ENCODE measurements around the gene ERICH2. TPM values are rescaled to one million over a fixed set of nuclear protein-coding genes. Genes with fewer than 3 reads are reported as not detected.
"Not testable (repeated sequence)": the region's sequence is repeated elsewhere in the genome, so short reads cannot be mapped to it uniquely, and the experiment has no call there.

ERICH2 gene
- total RNA-seq, 1 donor from 2014 or later: 0.94 TPM

DNA sequence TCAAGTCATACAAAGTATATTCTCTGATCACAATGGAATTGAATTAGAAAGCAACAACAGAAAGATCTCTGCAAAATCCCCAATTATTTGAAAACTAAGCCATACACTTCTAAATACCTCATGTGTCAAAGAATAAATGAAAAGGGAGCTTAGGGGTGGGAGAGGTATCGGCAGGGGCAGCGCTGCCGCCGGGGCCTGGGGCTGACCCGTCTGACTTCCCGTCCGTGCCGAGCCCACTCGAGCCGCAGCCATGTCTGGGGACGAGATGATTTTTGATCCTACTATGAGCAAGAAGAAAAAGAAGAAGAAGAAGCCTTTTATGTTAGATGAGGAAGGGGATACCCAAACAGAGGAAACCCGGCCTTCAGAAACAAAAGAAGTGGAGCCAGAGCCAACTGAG is 18.6 kb upstream of the ERICH2 start:
- intact Hi-C loops (cut with DNase I); DNase-seq: not testable (repeated sequence)
- peak; percentile 46 for ATAC-seq (ENCODE audit: poor library complexity)

DNA sequence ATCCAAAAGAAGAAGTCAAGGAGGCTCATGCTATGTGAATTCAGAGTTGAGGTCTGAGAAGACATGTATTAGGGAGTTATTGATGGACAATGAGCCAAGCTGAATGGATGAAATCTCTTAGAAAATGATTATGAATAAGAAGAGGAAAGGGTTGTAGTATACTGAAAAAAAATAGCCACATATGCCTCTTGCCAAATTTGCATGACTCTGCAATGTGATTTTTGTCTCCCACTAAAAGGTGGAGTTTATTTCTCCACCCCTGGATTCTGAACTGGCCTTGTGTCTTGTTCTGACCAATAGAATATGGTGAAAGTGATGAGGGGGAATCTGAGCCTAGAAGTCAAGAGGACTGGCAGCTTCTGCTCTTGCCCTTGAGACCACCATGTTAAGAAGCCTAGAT is 8.6 kb upstream of the ERICH2 start:
- no peak for ATAC-seq (ENCODE audit: poor library complexity)
- intact Hi-C loops (cut with DNase I): no loop called here
- no peak for DNase-seq

DNA sequence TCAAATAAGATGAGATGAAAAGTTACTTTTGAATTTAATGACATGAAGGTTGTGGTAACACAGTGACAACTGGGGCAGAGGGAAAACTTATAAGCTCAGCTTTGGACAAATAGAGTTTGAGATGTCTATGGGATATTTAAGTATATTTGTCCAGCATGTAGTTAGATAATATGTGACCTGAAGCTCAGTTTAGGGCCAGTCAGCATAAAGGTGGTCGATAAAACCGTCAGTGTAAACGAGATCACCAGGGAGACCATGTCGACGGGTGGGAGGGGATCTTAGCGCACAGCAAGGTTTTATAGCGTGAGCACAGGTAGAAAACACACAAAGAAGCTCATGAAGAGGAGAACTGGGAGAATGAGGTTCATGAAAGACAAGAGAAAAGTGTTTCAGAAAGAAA is 7.4 kb upstream of the ERICH2 start:
- ATAC-seq (ENCODE audit: poor library complexity): no peak
- intact Hi-C loops (cut with DNase I): no loop called here

GRCh38 chr2:170763232-170763631 is 6.9 kb upstream of the ERICH2 start:
- no peak for DNase-seq
- intact Hi-C loops (cut with DNase I): no loop called here
- no peak for ATAC-seq (ENCODE audit: poor library complexity)

More for the DNA sequence above, 7.4 kb upstream of the ERICH2 start:
- no peak for DNase-seq

DNA sequence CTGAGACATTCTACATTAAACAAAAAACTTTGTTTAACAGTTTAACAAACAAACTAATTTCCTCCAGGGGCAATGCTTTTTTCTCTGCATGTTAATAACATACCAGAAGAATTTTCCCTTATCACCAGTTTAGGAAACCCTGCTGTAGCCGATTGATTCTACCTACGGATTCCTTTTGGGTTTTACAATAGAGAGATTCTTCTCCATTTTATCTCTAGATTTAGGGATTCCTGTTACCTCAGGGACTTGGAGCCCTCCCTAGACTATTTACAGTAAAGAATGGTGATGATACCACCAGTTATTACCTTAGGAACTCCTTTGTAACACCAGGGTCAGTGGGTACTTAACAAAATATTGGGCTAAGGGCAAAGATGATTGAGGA is 5.3 kb upstream of the ERICH2 start:
- no peak for ATAC-seq (ENCODE audit: poor library complexity)
- intact Hi-C loops (cut with DNase I): no loop called here

GRCh38 chr2:170766693-170767092 is 3.5 kb upstream of the ERICH2 start:
- no peak for ATAC-seq (ENCODE audit: poor library complexity)
- DNase-seq: no peak
- intact Hi-C loops (cut with DNase I): no loop called here

More for the DNA sequence above, 5.3 kb upstream of the ERICH2 start:
- DNase-seq: no peak

- peak; percentile 99 for ATAC-seq (ENCODE audit: poor library complexity)
- peak; percentile 86 for DNase-seq
- intact Hi-C loops (cut with DNase I): no loop called here
These were observed 635 bp downstream of the ERICH2 start for GRCh38 chr2:170770606-170771420.

- ATAC-seq (ENCODE audit: poor library complexity) (no peak), DNase-seq (no peak)
- intact Hi-C loops (cut with DNase I): no loop called here
These were observed 1.3 kb downstream of the ERICH2 start for GRCh38 chr2:170771421-170771937.

DNA sequence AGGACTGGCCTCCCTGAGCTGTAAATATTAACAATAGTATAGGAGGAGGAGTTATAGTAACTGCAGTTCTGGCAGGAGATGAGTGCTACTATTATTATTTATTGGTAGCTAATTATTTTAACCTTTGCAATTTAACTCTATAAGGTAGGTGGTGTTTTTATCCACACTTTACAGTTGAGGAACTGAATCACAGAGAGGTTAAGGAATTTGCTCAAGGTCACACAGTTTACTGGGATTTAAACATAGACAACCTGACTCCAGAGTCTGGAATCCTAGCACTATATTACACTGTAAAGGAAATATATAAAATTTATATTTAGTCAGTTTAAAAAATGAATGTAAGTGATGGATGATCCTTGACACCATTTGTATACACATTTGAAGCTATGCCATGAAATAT is 2.1 kb downstream of the ERICH2 start:
- intact Hi-C loops (cut with DNase I): no loop called here
- DNase-seq (no peak), ATAC-seq (ENCODE audit: poor library complexity) (no peak)

- DNase-seq: no peak
- intact Hi-C loops (cut with DNase I): no loop called here
- ATAC-seq (ENCODE audit: poor library complexity): no peak
These were observed 3.9 kb downstream of the ERICH2 start for GRCh38 chr2:170774074-170774473.

GRCh38 chr2:170778900-170779299 is 8.7 kb downstream of the ERICH2 start:
- ATAC-seq (ENCODE audit: poor library complexity) (no peak), DNase-seq (no peak)
- intact Hi-C loops (cut with DNase I): no loop called here

- no peak for DNase-seq
- intact Hi-C loops (cut with DNase I): no loop called here
- no peak for ATAC-seq (ENCODE audit: poor library complexity)
These were observed 9.1 kb downstream of the ERICH2 start for GRCh38 chr2:170779304-170779703.

DNA sequence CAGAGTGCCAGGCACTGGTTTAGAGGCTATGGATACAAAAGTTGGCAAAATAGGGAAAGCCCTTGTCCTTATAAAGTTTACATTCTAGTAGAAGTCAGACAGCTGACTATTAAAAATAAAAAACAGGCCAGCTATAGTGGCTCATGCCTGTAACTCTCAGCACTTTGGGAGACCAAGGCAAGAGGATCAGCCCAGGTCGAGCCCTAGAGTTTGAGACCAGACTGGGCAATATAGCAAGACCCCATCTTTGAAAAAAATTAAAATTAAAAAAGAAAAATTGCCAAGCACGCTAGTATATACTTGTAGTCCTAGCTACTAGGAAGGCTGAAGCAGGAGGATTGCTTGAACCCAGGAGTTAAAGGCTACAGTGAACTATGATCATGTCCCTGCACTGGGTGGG is 12.5 kb downstream of the ERICH2 start:
- ATAC-seq (ENCODE audit: poor library complexity) (no peak), DNase-seq (no peak)
- intact Hi-C loops (cut with DNase I): no loop called here

DNA sequence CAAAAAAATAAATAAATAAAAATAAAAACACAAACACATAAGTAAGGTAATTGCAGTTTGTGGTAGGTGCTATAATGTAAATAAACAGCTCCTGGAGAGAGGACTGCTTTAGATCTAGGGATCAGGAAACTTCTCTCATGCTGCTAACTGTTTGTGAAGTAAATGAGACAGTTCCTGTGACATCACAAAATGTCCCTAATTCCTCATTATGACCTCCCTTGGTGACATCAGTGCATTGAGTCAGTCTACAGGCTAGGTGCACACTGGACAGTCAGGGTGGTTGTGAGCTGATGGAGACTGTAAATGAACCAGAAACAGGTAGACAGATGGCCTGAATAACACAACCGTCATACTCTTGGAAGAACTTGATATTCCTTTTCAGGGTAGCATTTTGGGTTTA is 13.4 kb downstream of the ERICH2 start:
- no peak for ATAC-seq (ENCODE audit: poor library complexity)
- no peak for DNase-seq
- intact Hi-C loops (cut with DNase I): no loop called here

GRCh38 chr2:170798996-170799395 is 28.8 kb downstream of the ERICH2 start:
- intact Hi-C loops (cut with DNase I): no loop called here
- ATAC-seq (ENCODE audit: poor library complexity): no peak

DNA sequence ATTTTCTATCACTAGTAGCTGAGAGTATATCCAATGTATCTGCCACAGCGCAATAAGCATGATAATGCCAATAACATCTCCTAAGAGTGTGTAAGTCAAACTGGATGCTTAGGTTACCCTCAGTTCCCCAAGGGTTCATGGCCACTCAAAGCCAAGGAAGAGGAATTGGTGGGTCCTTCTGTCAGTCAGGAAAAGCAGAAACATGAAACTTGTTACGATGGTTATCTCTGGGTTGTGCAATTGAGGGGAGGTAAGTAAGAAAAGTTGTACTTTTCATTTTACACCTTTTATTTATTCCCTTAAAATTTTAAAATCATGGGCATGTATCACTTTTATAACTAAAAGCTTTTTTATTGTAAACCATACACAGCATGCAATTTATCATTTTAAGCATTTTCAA is 36.4 kb downstream of the ERICH2 start:
- ATAC-seq (ENCODE audit: poor library complexity): no peak
- intact Hi-C loops (cut with DNase I): no loop called here
- no peak for DNase-seq

More at GRCh38 chr2:170798996-170799395, 28.8 kb downstream of the ERICH2 start:
- DNase-seq: no peak

DNA sequence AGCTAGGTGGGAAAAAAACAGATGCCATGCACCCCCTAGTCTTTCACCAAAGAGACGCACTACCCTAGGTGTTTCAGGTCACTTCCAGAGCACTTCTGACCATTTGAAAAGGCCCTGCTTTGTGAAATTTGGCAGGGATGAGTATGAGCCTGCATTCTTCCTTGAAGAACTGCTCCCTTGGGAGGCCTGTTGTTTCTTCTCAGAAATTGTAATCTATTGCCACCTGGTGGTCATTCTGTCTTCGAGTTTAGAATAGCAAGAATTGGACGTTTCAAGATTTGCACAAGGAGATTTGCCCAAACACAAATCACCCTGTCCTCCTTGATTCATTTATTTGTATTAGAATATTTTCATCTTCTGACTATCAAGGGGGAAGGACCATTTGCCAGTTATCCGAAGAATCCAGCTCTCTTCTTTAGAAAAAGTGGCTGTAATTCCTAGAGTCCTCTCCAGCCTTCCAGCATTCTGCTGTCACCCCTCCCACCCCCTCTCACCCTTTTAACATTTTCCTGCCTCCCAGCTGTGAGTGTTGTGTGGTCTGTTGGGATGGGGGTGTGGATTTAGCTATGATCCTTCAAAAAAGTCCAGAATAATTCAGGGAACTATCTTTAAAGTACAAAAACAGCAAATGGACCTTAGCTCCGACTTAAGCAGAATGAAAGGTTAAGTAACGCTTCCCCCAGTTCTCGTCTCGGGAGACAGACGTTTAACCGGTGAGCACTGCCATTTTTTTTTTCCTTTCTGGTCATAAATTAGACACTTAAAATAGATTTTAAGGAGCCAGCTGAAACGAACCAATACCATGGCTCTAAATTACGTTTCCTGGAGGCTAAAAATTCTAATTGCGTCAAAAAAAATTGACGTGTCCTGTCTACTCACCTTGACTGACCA is 42.8 kb downstream of the ERICH2 start:
- intact Hi-C loops (cut with DNase I): loop anchor here (5.0 to 10.0 kb wide), 4 partner anchors 326 to 588 kb away; no protein-coding TSS in a partner anchor
- DNase-seq (no peak), ATAC-seq (ENCODE audit: poor library complexity) (peak; percentile 68)

- DNase-seq (no peak), ATAC-seq (ENCODE audit: poor library complexity) (no peak)
- intact Hi-C loops (cut with DNase I): loop anchor here (5.0 to 10.0 kb wide), 4 partner anchors 327 to 589 kb away; no protein-coding TSS in a partner anchor
These were observed 43.7 kb downstream of the ERICH2 start for GRCh38 chr2:170813611-170814532.

All from Right ventricle myocardium superior (tissue), 1 donor.